Fibroblast of skin of abdomen (primary cell): ENCODE data around the gene CREBRF.

Experiments used
- DNase-seq: peaks from one replicate; pipeline ENCODE4 v3.0.0-alpha.2; 2013

The CREBRF gene

DNA sequence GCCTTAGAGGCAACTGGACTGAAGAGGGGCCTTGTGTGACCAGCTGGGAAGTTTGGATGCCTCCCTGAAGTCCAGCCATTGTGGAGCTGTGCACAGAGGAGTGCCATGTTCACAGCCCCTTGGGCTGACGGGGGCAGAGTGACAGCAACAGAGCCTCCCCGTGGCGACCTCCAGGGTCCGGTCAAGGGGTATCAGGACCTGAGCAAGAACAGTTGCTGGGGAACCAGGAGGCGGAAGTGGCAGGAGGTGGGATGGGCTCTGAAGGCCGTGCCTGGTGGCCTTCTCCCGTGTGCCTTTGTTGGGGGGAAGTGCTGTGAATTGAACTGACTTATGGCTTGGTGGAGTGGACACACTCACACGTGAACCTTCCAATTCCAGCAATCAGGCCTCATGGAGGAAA is 102.2 kb downstream of the CREBRF start:
- DNase-seq = no peak

DNA sequence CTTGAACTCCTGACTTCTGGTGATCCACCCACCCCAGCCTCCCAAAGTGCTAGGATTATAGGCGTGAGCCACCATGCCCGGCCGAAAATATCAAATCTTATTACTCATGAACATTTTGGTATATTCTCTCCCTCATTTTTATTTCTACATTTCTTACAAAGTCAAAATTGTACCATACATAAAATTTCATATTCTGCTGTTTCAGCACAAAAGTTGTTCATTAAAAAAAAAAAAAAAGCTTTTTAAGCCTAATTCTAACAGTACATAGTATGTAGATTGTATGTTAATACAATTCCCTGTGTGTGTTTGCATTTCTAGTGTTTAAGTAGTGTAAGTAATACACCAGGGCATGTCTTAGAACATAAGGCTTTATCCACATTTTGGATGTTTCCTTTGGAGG is 103.1 kb downstream of the CREBRF start:
- no peak for DNase-seq

DNA sequence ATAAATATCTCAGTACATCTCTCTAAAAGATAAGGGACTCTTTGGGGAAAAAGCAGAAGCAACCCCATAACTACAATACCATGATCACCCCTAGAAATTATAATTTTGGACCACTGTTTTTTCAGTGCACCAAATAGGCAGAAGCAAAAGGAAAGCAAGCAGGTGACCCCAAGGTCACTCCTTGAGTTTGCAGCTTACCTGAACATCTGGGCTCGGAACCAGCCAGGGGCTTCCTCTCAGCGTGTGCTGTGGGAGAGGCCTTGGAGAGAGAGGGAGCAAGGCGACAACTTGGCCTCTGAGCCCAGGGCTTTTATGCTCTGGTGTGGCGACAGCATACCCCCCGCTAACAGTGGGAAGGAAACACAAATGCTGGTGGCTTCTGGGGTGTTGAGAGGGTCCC is 105.0 kb downstream of the CREBRF start:
- no peak for DNase-seq

DNA sequence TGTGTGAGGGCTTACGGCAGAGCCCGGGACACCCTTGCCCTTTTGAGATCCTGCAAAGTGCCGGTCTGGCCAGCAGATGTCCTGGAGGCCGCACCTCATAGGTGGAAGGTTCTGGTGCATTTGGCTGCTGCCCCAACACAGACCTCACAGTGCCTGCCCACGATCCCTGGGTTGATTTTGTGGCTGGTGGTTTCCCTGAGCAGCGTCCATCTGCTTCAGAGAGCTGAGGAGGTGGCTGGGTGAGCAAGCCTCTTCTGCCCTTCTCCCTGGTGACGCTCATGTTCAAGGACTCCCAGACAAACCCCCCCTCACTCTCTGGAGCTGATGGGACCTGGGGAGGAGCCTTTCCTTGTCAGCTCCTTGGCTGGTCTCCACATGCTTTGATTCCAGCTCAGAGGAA is 107.1 kb downstream of the CREBRF start:
- peak; percentile 31 for DNase-seq

DNA sequence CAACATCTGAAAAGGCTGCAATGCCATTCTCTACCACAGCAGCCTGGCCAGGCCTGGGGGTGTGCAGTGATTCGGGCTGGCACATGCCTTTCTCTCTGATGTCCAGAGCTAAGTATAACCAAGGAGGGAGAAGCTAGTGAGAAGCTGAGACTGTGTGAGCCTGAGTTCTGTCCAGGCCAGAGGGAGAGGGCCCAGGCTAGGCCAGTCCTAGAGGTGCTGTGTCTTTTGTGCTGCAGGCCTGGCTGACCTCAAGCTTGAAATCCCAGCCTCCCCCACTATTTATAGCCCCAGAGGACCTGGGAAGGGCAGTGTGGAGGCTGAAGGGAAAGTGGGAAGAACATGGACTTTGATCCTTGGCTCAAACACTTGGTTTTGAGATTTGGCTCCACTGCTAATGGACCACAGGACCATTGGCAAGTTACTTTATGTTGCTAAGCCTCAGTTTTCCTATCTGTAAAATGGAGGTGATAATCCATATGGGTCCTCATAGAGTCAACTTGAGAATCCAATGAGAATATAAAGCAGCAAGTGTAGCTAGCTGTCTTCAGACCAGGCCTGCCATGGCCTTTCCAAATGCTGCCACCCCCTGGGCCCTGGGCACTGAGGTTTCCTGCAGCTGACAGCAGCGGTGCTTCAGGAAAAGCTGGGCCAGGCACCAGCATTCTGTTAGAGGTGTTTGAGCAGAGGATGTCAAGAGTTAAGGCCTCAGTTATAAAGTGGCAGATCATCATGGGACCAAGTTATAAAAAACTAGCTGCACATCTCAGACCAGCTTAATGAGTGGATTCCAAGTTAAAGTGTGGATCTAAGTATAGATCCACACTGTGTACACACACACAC is 109.2 kb downstream of the CREBRF start:
- no peak for DNase-seq

DNA sequence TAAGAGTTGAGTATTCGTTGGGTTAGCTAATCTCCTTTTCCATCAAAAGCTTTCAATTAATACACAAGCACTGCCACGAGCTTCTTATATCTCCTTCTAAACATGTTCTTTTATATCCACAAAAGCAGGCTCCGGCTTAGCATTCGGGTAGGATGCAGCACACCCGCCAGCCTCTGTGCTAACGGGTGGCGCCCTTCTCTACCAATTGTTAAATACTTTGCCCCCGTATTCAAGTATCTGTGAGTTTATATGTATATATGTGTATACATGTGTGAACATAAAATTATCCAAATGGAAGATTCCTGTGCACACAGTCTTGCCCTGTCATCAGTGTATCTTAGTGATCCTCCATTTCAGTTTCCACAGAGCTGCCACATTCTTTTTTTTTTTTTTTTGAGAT is 116.0 kb downstream of the CREBRF start:
- no peak for DNase-seq

DNA sequence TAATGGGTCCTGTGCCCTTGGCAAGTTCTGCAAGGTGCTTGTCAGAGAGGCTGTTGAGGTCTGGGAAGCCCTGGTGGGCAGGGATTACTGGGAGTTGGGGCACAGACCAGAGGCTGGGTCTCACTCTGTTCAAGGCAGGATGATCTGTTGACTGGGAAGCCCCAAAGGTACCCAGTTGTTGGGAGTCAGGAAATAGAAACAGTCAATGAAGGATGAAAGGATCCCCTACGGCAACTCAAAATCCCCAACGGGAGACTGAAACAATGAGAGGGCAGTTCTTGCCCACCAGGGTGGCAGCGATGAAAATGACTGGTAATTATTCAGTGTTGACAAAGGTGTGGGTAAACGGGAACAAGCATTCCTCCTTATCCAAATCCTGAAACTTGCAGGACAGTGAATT is 119.4 kb downstream of the CREBRF start:
- no peak for DNase-seq

DNA sequence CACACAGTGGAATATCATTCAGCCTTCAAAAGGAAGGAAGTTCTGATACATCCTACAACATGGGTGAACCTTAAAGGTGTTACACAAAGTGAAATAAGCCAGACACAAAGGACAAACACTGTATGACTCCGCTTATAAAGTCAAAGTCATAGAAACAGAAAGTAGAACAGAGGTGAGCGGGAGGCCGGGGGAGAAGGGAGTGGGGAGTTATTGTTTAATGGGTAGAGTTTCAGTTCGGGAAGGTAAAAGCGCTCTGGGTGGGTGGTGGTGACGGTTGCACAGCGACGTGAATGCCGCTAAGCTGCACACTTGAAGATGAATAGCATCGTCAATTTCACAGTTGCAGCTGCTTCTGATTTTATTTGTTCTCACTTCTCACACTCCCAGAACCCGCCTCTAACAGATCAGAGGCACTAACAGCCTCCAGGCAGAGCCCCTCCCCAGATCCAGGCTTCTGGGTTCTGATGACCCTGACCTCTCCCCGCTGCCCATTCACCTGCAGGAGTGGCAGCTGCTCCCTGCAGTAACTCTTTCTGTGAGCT is 122.3 kb downstream of the CREBRF start:
- DNase-seq = no peak

DNA sequence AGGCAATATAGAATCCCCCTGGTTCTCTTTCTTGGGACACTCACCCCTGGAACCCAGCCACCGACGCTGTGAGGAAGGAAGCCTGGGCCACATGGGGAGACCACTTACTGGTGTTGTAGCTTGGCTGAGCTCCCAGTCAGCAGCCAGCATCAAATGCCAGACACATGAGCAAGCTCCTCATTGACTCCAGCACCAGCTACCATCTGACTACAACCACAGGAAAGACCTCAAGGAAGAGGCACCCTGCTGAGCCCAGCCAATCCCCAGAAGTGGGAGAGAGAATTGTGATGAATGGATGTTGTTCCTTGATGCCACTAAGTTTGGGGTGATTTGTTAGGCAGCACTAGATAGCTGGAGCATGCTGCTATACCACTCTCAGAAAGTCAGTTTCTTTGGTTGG is 124.2 kb downstream of the CREBRF start:
- DNase-seq = peak; percentile 5

DNA sequence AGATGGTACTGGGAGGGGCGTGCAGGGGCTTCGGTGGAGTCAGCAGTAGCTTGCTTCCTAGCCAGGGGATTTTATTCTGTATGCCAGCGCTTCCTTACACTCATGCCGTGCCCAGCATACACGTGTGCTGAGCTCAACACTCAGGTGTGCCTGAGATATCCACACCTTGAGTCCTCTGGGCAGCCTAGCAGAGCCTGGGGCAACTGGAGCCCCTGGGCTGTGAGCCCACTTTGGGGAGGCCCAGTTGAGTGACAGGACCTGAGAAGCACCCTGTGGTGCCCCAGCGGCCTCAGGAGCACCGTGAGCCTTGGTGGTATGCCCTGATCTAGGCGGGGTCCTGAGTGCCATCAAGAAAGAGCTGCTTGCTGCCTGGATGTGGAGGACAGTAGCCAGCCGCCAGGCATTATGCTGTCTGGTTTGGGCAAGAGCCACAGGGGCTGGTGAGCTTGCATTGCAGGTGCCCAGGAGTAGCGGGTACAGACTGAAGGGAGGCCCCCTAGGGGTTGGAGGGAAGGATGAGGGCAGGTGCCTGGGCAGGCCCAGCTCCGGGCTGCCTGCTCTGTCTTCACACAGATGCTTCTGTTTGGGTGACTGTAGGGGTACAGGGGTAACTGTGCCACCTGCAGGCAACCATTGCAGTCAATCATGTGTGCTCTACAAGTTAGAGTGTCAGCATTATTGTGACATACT is 131.0 kb downstream of the CREBRF start:
- DNase-seq = no peak

DNA sequence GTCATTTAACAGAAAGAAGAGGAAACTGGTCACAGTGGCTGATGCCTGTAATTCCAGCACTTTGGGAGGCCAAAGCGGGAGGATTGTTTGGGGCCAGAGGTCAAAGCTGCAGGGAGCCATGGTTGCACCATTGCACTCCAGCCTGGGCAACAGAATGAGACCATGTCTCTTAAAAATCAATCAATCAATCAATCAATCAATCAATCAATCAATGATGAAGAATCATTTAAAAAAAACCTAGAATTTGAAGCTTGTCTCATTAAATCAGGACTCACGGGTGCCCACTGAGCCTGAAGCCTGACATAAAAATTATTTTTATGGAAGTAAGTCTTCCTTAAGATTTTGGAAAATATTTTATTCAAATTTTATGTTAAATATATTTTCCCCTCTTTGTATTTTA is 132.1 kb downstream of the CREBRF start:
- no peak for DNase-seq
